DLD1 (cell line): ENCODE data around the gene VAC14.
"Not testable (repeated sequence)": the region's sequence is repeated elsewhere in the genome, so short reads cannot be mapped to it uniquely, and the experiment has no call there.

ENCODE experiments used
- in situ Hi-C: cut with HindIII; loops from 2 replicates; pipeline ENCODE4 v1.10.0; 2017; ENCODE audit warnings: low sequenced_read_pairs

The VAC14 gene

DNA sequence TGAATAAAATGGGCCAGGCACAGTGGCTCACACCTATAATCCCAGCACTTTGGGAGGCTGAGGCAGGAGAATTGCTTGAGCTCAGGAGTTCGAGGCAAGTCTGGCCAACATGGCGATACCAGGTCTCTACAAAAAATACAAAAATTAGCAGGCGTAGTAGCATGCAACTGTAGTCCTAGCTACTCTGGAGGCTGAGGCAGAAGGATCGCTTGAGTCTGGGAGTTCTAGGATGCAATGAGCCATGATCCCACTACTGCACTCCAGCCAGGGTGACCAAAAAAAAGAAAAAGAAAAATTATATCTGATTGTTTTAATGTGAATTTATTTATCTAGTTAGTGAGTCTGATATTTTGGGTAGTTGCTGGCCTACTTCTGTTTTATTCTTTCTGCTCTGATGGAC is 147.6 kb downstream of the VAC14 start:
- in situ Hi-C loops = no loop called here

DNA sequence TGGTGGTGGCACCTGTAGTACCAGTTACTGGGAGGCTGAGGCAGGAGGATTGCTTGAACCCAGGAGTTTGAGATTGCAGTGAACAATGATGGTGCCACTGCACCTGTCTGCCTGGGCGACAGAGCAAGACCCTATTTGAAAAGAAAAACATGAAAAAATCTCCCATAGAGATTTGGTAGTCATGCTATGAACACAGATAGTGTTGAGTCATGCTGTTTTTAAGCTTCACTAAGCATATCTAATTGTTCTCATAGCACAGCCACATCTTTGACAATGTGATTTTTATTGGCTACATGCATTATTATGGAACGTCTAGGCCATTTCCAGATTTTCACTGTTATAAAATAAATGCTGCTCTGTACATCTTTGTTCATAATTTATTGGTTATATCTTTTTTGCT is 148.6 kb downstream of the VAC14 start:
- in situ Hi-C loops = no loop called here

DNA sequence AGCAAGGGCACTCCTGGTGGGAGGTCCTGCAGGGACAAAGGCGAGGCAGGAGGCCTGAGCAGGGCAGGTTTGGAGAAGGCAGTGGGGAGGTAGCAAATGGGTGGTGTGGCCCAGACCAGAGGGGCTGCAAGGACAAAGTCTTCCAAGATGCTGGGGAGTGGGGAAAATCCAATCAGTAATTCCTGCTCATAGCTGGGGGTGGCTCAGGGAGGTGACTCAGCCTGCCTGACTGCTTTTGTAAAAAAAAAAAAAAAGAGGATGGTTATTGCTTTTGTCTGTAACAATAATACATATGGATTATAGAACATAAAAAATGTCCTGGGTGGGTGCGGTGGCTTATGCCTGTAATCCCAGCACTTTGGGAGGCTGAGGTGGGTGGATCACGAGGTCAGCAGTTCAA is 149.4 kb downstream of the VAC14 start:
- in situ Hi-C loops = no loop called here

DNA sequence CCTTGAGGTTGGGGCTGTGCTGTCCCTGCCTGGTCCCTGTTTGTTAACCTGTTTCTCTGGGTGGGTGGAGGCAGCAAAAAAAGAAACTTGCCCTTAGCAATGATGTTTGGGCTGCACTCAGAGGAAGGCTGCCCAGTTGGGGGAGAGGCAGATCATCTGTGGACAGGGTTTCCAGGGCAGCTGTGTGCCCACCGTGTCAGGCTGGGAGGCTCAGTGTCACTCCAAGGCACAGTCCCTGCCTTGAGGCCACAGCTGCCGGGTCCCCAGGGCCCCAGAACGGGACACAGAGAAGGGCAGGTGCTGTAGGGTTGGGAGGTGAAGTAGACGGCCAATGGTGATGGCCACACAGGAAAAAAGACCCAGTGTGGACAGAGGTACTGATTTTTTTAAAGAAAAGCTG is 150.7 kb downstream of the VAC14 start:
- in situ Hi-C loops = no loop called here

DNA sequence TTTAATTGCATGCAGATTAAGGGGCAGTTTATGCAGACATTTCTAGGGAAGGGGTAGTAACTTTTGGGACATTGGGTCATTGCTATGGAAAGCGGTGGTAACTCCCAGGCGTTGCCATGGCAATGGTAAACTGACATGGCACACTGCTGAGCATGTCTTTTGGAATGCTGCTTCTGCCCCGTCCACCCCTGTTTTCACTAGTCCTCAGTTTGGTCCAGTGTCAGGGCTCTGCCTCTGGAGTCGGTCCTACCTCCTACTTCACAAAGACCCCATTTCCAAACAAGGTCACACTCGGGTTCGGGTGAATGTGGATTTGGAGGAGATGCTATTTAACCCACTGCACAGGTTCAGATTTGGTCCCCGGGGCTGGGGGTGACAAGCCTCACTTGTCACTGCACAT is 151.7 kb downstream of the VAC14 start:
- in situ Hi-C loops = no loop called here

DNA sequence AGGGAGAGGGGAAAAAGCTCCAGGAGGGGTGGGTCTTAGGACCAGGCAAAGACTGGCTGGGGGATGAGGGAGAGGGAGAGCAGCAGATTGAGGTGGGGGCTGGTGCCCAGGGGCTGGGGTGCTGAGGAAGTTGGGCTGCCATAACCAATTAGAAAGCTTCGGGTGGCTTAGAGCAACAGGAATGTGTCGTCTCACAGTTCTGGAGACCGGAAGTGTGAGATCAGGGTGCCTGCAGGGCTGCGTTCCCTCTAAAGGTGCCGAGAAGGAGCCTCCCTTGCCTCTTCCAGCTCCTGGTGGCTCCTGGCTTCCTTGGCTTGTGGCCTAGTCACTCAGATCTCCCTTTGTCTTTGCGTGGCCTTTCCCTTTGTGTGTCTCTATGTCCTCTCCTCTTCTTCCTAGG is 152.4 kb downstream of the VAC14 start:
- in situ Hi-C loops = no loop called here

DNA sequence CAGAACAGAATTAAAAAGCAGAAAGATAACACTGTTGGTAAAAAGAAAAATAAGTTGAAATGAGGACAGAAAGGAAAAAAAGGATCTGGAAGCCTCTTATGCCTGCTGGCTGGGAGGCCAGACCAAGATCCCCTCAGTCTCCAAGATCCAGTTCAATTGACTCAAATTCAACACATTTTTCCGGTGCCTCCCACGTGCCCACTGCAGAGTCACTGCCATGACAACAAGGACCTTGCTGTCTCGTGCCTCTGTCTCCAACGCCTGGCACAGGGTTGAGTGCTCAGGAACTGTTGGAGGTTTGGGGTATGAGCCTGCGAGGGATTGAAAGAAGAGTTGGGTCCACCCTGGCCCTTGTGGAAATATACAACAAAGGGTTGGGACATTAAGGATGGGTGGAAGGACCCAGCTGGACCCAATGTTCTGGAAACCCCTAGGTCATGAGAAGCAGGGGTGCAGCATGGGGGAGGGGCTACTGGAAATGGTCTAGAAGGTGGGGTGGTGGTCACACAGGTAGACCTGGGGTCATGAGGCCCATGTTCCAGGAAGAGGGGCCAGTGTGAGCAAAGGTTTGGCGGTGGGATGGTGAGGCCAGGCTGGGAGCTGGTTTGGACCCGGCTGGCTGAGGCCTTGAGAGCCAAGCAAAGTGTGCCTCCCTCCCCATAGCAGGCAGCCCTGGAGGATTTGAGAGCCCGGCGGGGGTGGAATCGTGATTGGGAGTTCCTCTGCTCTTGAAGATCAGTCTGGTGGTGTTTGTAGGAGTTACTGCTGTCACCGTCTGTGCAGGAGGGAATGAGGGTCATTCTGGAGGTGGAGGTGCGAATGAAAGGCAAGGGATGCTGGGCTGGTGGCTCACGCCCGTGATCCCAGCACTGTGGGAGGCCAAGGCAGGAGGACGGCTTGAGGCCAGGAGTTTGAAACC is 153.3 kb downstream of the VAC14 start:
- in situ Hi-C loops = no loop called here

DNA sequence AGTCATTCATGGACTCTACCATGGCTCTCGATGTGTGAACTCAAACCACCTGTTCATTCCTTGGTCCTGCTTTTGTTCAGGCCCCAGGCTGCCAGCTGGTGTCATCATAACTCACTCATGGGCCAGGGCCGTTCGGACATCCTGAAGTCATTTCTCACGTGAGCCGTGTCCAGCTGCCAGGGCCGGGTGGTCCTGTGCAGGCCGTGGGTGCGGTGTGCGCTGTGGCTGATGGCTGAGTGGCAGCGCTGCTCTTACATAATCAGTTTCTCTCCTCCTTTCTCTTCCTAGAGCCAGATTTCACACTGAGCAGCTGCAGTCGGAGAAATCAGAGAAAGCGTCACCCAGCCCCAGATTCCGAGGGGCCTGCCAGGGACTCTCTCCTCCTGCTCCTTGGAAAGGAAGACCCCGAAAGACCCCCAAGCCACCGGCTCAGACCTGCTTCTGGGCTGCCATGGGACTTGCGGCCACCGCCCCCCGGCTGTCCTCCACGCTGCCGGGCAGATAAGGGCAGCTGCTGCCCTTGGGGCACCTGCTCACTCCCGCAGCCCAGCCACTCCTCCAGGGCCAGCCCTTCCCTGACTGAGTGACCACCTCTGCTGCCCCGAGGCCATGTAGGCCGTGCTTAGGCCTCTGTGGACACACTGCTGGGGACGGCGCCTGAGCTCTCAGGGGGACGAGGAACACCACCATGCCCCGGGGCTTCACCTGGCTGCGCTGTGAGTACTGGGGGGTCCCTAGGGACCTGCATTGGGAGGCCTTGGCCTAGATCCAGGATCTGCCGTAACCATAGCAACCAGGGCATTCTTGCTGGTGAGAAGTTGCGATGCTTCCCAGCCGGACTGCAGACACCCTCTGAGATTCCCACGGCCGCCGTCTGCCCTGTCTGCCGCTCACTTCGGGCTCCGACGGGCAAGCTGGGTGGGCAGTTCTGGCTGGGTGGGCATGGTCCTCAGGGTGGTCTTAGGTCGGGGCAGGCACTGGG is 154.4 kb downstream of the VAC14 start, which contains the start of gene IL34:
Gene IL34, plus strand, starts transcription at position 300 of the 982 bp plus-strand sequence. Its CDS starts 389 bp downstream, at position 689.
- in situ Hi-C loops = no loop called here

DNA sequence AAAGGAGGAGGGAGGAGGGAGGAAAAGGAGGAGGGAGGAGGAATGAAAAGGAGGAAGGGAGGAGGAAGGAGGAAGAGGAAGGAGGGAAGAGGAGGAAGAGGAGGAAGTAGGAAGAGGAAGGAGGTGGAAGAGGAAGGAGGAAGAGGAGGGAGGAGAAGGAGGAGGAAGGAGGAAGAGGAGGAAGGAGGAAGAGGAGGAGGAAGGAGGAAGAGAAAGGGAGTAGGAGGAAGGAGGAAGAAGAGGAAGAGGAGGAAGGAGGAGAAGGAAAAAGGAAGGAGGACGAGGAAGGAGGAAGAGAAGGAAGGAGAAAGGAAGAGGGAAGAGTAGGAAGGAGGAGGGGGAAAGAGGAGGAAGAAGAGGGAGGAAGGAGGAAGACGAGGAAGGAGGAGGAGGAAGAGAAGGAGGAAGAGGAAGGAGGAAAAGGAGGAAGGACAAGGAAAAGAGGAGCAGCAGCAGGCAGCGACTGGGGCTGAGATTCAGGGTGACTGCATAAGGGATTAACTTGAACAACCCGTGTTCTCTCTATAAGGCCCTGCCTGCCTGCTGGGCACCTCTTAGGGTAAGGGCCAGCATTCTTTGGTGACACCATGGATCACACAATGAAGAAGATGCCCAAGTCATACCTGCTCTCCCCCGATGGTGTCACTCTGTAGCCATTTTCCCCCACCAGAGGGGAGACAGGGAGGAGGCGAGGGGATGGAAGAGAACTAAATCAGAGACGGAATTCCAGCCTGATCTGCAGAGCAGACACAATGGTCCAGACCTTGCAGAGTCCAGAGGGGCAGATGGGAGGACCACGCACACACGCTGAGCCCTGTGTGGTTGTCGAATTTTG is 156.0 kb downstream of the VAC14 start:
- in situ Hi-C loops = no loop called here

DNA sequence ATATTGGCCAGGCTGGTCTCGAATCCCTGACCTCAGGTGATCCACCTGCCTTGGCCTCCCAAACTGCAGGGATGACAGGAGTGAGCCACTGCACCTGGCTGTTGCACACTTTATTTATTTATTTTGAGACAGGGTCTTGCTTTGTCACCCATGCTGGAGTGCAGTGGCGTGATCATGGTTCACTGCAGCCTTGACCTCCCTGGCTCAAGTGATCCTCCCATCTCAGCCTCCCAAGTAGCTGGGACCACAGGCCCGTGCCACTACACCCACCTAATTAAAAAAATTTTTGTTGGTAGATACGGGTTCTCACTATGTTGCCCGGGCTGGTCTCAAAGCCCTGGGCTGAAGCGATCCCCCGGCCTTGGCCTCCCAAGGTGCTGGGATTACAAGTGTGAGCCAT is 157.7 kb downstream of the VAC14 start:
- in situ Hi-C loops = not testable (repeated sequence)

DNA sequence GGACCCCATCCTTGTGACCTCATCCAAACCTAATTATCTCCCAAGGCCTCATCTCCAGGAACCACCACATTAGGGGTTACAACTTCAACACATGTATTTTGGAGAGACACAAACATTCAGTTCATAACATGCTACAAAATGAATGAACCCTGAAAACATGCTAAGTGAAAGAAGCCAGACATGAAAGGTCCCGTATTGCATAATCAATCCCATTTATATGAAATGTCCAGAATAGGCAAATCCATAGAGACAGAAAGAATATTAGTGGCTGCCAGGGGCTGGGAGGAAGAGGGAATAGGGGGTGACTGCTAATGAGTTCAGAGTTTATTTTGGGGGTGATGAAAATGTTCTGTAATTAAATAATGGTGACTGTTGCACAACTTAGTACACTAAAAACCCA is 158.3 kb downstream of the VAC14 start:
- in situ Hi-C loops = no loop called here

DNA sequence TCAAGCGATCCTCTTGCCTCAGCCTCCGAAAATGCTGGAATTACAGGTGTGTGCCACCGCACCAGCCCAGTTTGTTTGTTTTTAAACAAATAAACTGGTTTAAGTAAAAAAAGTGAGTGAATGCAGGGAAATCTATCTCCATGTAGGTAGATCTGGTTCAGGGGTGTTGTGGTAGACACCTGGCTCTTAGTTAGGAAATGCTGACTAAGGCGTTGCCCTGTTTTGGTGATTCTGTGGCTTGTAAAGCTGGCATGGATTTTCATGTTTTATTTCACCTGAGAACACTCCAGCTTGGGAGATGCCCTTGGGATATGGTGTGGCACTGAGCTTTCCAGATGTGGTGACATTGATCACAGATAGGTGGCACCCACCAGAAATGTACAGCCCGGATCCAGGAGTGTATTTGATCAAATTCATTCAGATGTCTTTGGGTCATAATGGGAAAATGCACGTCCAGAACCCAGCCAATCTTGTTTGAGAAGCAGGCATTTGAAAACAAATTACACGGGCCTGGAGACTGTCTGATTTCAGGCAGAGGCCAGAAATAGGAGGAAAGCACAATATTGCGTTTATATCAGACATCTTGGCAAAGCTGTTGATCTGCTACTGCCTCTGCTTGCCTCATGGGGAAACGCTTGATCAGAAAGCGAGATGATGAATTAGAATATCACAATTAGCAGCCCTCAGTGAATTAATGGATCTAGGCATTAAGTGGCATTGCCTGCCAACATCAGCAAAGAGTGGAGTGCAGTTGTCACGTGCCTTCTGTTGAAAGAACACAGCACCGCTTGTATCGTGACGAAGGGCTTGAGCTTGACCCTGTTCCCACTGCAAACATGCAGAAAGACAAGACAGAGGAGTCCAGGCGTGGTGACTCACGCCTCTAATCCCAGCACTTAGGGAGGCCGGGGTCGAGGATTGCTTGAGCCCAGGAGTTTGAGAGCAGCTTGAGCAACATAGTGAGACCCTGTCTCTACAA is 161.9 kb downstream of the VAC14 start:
- in situ Hi-C loops = no loop called here
